Adipocyte (in vitro differentiated cells): ENCODE measurements around the gene MYBPHL.

Experiments
- DNase-seq: peaks from one replicate; pipeline ENCODE4 v3.0.0-alpha.2; 2015; ENCODE audit warnings: low read depth
- H3K27me3 ChIP-seq: replicated peaks from 2 replicates; pipeline ENCODE4 v1.7.0; 2013; ENCODE audit warnings: mild to moderate bottlenecking, low read length, moderate library complexity; ENCODE audit not compliant: control insufficient read depth, insufficient read depth
- H3K36me3 ChIP-seq: 2 replicates; pipeline ENCODE4 v1.7.0; 2013; ENCODE audit warnings: low read length, mild to moderate bottlenecking, moderate library complexity; ENCODE audit not compliant: control insufficient read depth, insufficient read depth, severe bottlenecking
- H3K4me1 ChIP-seq: 2 replicates; pipeline ENCODE4 v1.7.0; 2013; ENCODE audit warnings: mild to moderate bottlenecking, low read length, moderate library complexity; ENCODE audit not compliant: control insufficient read depth, insufficient read depth
- H3K4me3 ChIP-seq: 2 replicates; pipeline ENCODE4 v1.7.0; 2013; ENCODE audit warnings: mild to moderate bottlenecking, low read length, moderate library complexity
- H3K9ac ChIP-seq: 2 replicates; pipeline ENCODE4 v1.7.0; 2013; ENCODE audit warnings: mild to moderate bottlenecking, low read length, moderate library complexity
- H3K9me3 ChIP-seq: 2 replicates; pipeline ENCODE4 v1.7.0; 2013; ENCODE audit warnings: mild to moderate bottlenecking, low read length, moderate library complexity; ENCODE audit not compliant: control insufficient read depth

Gene MYBPHL

GRCh38 chr1:109261578-109261977 lies 45.2 kb downstream of the MYBPHL start:
- H3K9ac ChIP-seq: no peak overlapping the region
- no peaks in the 10 kb centered on the region for H3K36me3 ChIP-seq
- peaks cover 11% of the 10 kb centered on the region for H3K27me3 ChIP-seq
- DNase-seq: no peak
- H3K4me3 ChIP-seq: no peak overlapping the region
- no peaks in the 10 kb centered on the region for H3K4me1 ChIP-seq
- no peaks in the 10 kb centered on the region for H3K9me3 ChIP-seq

GRCh38 chr1:109261006-109261405 lies 45.8 kb downstream of the MYBPHL start:
- Histone ChIP-seq H3K36me3 (no peaks in the 10 kb centered on the region), H3K4me1 (no peaks in the 10 kb centered on the region), H3K9me3 (no peaks in the 10 kb centered on the region), H3K9ac (no peak overlapping the region), H3K4me3 (no peak overlapping the region), H3K27me3 (peaks cover 16% of the 10 kb centered on the region)
- DNase-seq: no peak

GRCh38 chr1:109259674-109260557 lies 46.9 kb downstream of the MYBPHL start:
- Histone ChIP-seq H3K36me3 (no peaks in the 10 kb centered on the region), H3K4me1 (no peaks in the 10 kb centered on the region), H3K9ac (no peak overlapping the region), H3K9me3 (no peaks in the 10 kb centered on the region), H3K4me3 (no peak overlapping the region), H3K27me3 (peaks cover 24% of the 10 kb centered on the region)
- DNase-seq: no peak

GRCh38 chr1:109258481-109259466 lies 48.0 kb downstream of the MYBPHL start:
- no peaks in the 10 kb centered on the region for H3K36me3 ChIP-seq
- H3K4me3 ChIP-seq: no peak overlapping the region
- no peak overlapping the region for H3K9ac ChIP-seq
- peaks cover 24% of the 10 kb centered on the region for H3K27me3 ChIP-seq
- H3K4me1 ChIP-seq: peaks cover 7% of the 10 kb centered on the region
- H3K9me3 ChIP-seq: no peaks in the 10 kb centered on the region
- no peak for DNase-seq

- Histone ChIP-seq H3K4me3 (no peak overlapping the region), H3K9me3 (no peaks in the 10 kb centered on the region), H3K27me3 (peaks cover 21% of the 10 kb centered on the region), H3K4me1 (peaks cover 11% of the 10 kb centered on the region), H3K36me3 (no peaks in the 10 kb centered on the region), H3K9ac (no peak overlapping the region)
- DNase-seq: no peak
Measured at GRCh38 chr1:109257682-109258421, 49.0 kb downstream of the MYBPHL start.

- DNase-seq: no peak
- H3K4me3 ChIP-seq: no peak overlapping the region
- H3K36me3 ChIP-seq: no peaks in the 10 kb centered on the region
- H3K9me3 ChIP-seq: no peaks in the 10 kb centered on the region
- peaks cover 11% of the 10 kb centered on the region for H3K4me1 ChIP-seq
- no peak overlapping the region for H3K9ac ChIP-seq
- H3K27me3 ChIP-seq: peaks cover 14% of the 10 kb centered on the region
Measured at GRCh38 chr1:109256971-109257681, 49.7 kb downstream of the MYBPHL start.

GRCh38 chr1:109256085-109256484 lies 50.7 kb downstream of the MYBPHL start:
- H3K4me3 ChIP-seq: no peak overlapping the region

GRCh38 chr1:109255678-109256077 lies 51.1 kb downstream of the MYBPHL start:
- peaks cover 23% of the 10 kb centered on the region for H3K27me3 ChIP-seq
- no peak overlapping the region for H3K4me3 ChIP-seq
- H3K4me1 ChIP-seq: peaks cover 11% of the 10 kb centered on the region
- H3K36me3 ChIP-seq: no peaks in the 10 kb centered on the region
- no peak for DNase-seq
- H3K9me3 ChIP-seq: no peaks in the 10 kb centered on the region
- H3K9ac ChIP-seq: no peak overlapping the region

More at GRCh38 chr1:109256085-109256484, 50.7 kb downstream of the MYBPHL start:
- Histone ChIP-seq H3K9ac (no peak overlapping the region), H3K36me3 (no peaks in the 10 kb centered on the region), H3K4me1 (peaks cover 11% of the 10 kb centered on the region), H3K9me3 (no peaks in the 10 kb centered on the region), H3K27me3 (peaks cover 19% of the 10 kb centered on the region)
- DNase-seq: no peak

GRCh38 chr1:109255097-109255651 lies 51.6 kb downstream of the MYBPHL start:
- H3K4me1 ChIP-seq: peaks cover 11% of the 10 kb centered on the region
- H3K9ac ChIP-seq: no peak overlapping the region
- no peaks in the 10 kb centered on the region for H3K9me3 ChIP-seq
- no peak for DNase-seq
- H3K4me3 ChIP-seq: no peak overlapping the region
- peaks cover 28% of the 10 kb centered on the region for H3K27me3 ChIP-seq
- no peaks in the 10 kb centered on the region for H3K36me3 ChIP-seq

GRCh38 chr1:109254621-109255096 lies 52.2 kb downstream of the MYBPHL start:
- H3K9ac ChIP-seq: no peak overlapping the region
- no peak for DNase-seq
- H3K9me3 ChIP-seq: no peaks in the 10 kb centered on the region
- no peaks in the 10 kb centered on the region for H3K36me3 ChIP-seq
- H3K4me3 ChIP-seq: no peak overlapping the region
- peaks cover 30% of the 10 kb centered on the region for H3K27me3 ChIP-seq
- H3K4me1 ChIP-seq: peaks cover 11% of the 10 kb centered on the region
